HG03575 (cell line): Measurements from ENCODE around the gene SCN11A.

Experiments used
- ATAC-seq: cut with Tn5 transposase; IDR thresholded peaks from one replicate; pipeline ENCODE4 v1.9.1; 2021; ENCODE audit not compliant: unreplicated experiment, insufficient number of reproducible peaks, low FRiP score; ENCODE audit errors: extremely low read depth

Gene SCN11A

GRCh38 chr3:39051649-39052561 lies at the start of gene SCN11A, which contains the start of gene WDR48:
SCN11A (minus strand) TSS chr3:39051944; CDS start chr3:38950362, 101,582 bp downstream.
WDR48 (plus strand) TSS chr3:39052016; CDS start chr3:39052026, 10 bp downstream.
- peak; percentile 91 for ATAC-seq

- ATAC-seq, result no peak
Observed at GRCh38 chr3:39101022-39101689, 49.4 kb upstream of the SCN11A start.

GRCh38 chr3:39100500-39100886 lies 48.7 kb upstream of the SCN11A start:
- ATAC-seq, result no peak

GRCh38 chr3:39099738-39100499 lies 48.2 kb upstream of the SCN11A start:
- ATAC-seq, result no peak

- no peak for ATAC-seq
Observed at GRCh38 chr3:39099242-39099641, 47.5 kb upstream of the SCN11A start.

GRCh38 chr3:39098473-39099000 lies 46.8 kb upstream of the SCN11A start:
- no peak for ATAC-seq

GRCh38 chr3:39097716-39098472 lies 46.1 kb upstream of the SCN11A start:
- ATAC-seq, result no peak

- no peak for ATAC-seq
Observed at GRCh38 chr3:39096775-39097174, 45.0 kb upstream of the SCN11A start.

- no peak for ATAC-seq
Observed at GRCh38 chr3:39095778-39096177, 44.0 kb upstream of the SCN11A start.

- ATAC-seq, result no peak
Observed at GRCh38 chr3:39094851-39095677, 43.3 kb upstream of the SCN11A start.

- no peak for ATAC-seq
Observed at GRCh38 chr3:39090922-39091321, 39.2 kb upstream of the SCN11A start.

GRCh38 chr3:39088889-39089288 lies 37.1 kb upstream of the SCN11A start:
- ATAC-seq, result no peak

GRCh38 chr3:39088456-39088855 lies 36.7 kb upstream of the SCN11A start:
- no peak for ATAC-seq

- no peak for ATAC-seq
Observed at GRCh38 chr3:39086144-39086543, 34.4 kb upstream of the SCN11A start.

- ATAC-seq, result no peak
Observed at GRCh38 chr3:39082666-39083313, 31.0 kb upstream of the SCN11A start.

GRCh38 chr3:39080026-39080425 lies 28.3 kb upstream of the SCN11A start:
- no peak for ATAC-seq

GRCh38 chr3:39079530-39079929 lies 27.8 kb upstream of the SCN11A start:
- no peak for ATAC-seq
